GM21786 (cell line): Measurements from ENCODE around the gene ZNF783.
"Not testable (repeated sequence)": the region's sequence is repeated elsewhere in the genome, so short reads cannot be mapped to it uniquely, and the experiment has no call there.

ENCODE experiments used
- ATAC-seq: cut with Tn5 transposase; IDR thresholded peaks from one replicate; pipeline ENCODE4 v1.9.1; 2021; ENCODE audit not compliant: unreplicated experiment

The ZNF783 gene

GRCh38 chr7:149261829-149262617 is at the start of gene ZNF783:
TSS of gene ZNF783 (plus strand) at chr7:149262196. CDS start at chr7:149262334, 138 bp downstream.
- peak; percentile 84 for ATAC-seq

DNA sequence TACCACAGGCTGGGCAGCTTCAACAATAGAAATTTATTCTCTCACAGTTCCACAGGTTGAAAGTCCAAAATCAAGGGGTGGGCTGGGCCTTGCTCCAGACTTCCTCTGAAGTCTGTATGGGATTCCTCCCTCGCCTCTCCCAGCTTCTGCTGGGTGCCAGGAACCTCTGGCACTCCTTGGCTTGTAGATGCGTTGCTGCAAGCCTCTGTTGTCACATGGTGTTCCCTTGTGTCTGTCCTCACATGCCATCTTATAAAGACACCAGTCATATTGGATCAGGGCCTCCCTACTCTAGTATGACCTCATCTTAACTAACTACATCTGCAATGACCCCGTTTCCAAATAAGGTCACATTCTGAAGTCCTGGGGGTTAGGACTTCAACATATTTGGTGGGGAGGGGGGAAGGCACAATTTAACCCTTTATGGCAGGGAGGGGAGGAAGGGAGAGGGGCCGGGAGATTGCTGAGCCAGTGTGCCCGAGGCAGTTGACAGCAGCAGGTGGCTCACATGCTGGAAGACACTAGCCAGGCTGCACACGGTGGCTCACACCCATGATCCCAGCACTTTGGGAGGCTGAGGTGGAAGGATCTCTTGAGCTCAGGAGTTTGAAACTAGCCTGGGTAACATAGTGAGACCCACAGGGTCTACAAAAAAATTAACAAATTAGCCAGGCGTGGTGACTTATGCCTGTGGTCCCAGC is 47.8 kb upstream of the ZNF783 start:
- no peak for ATAC-seq

DNA sequence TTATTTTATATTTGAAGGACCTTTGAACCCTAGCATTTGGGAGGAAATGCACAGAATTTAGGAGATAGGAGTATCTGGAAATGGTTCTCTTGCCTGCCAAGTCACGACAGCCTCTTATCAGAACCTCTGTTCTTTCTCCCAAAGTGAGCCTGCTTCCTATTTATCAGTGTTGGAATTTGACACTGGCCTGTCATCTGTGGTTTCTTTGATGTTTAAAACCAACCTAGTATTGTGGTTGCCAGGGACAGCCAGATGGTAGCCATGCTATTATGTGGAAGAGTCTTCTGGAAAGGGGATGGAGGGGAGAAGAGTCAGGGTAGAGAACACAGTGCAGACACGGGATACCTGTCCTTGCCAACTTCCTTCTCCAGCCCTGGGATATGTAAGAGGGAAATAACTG is 45.6 kb upstream of the ZNF783 start:
- no peak for ATAC-seq

DNA sequence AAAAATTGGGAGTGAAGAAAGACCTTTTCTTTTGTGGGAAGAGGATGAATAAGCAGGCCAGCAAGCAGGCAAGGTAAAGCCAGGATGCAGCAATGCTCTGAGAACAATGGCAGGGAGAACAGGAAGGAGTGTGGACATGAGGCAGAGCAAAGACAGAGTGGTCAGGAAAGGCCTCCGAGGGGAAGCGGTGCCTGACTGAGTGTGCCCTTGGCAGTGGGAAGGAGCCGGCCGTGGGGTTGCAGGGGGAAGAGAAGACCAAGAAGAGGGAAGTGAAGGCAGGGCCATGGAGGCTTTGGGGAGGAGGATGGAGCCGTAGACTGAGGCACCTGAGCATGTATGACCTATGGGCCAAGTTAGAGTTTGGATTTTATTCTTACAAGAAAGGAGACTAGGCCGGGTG is 44.4 kb upstream of the ZNF783 start:
- no peak for ATAC-seq

DNA sequence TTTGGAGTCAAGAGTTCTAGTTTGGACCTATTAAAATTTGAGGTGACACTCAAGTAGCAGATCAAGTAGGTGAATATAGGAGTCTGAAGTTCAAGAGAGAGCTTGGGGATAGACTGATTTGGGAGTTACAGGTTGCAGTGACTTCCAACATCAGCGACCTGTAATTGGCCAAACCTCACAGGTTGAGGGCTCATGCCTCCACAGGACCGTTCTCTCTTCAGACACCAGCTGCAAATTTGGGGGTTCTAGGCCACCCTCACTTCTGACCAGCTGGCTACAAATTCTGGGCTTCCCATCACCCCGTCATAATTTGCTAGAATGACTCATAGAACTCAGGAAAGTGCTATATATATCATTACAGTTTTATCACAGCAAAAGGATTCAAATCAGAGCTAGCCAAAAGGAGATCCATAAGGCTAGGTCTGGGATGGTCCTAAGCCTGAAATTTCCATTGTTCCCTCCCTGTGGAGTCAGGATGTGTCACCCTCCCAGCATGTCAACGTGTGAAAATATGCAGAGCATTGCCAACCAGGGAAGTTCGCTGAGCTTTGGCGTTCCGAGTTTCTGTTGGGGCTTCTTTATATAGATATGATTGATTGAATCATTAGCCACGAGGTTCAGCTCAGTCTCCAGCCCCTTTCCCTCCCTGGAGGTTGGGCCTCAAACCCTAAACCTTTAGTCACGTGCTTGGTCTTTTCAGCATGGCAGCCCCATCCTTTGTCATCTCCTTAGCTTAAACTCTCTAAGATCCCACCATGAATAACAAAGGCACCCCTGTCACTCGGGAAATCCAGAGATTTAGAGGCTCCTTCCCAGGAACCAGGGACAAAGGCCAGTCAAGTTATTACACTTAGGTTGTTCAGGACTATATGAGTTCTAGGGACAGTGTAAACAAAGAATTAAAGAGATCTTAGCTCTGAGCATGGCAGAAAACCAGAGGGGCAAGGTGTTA is 43.3 kb upstream of the ZNF783 start:
- no peak for ATAC-seq

GRCh38 chr7:149220534-149220933 is 41.5 kb upstream of the ZNF783 start:
- no peak for ATAC-seq

- ATAC-seq: no peak
These were observed 38.8 kb upstream of the ZNF783 start for GRCh38 chr7:149223176-149223575.

GRCh38 chr7:149223761-149224160 is 38.2 kb upstream of the ZNF783 start:
- ATAC-seq: no peak

DNA sequence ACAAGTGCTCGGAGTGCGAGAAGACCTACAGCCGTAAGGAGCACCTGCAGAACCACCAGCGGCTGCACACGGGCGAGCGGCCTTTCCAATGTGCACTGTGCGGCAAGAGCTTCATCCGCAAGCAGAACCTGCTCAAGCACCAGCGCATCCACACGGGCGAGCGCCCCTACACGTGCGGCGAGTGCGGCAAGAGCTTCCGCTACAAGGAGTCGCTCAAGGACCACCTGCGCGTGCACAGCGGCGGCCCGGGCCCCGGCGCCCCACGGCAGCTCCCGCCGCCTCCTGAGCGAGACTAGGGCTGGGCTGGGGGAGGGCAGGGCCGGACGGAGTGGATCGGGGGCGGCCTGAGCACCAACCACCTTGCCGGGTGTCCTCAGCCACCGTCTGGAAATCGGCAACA is 37.6 kb upstream of the ZNF783 start:
- no peak for ATAC-seq

- no peak for ATAC-seq
These were observed 36.9 kb upstream of the ZNF783 start for GRCh38 chr7:149225106-149225505.

- ATAC-seq: no peak
These were observed 36.3 kb upstream of the ZNF783 start for GRCh38 chr7:149225656-149226055.

GRCh38 chr7:149226366-149226765 is 35.6 kb upstream of the ZNF783 start:
- not testable (repeated sequence) for ATAC-seq

- no peak for ATAC-seq
These were observed 35.0 kb upstream of the ZNF783 start for GRCh38 chr7:149226840-149227494.

- ATAC-seq: no peak
These were observed 33.0 kb upstream of the ZNF783 start for GRCh38 chr7:149228831-149229471.

DNA sequence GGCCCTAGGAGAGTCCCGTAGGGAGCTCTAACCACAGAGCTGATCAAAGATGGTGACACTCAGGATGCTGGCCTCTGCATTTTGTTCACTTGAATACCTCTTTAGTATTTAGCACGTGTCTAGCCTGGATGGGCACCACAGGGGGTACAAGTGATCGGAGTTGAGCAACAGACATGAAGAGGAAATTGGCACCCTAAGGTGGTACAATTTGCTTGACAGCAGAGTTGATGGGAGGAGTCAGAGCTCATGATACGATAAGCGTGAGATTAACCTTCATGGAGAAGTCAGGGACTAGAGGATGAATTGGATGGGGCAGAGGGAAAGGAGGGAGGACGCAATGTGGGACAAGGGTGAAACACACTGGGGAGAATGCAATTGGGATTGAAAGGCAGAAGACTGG is 32.5 kb upstream of the ZNF783 start:
- ATAC-seq: no peak

GRCh38 chr7:149232362-149232761 is 29.6 kb upstream of the ZNF783 start:
- no peak for ATAC-seq

DNA sequence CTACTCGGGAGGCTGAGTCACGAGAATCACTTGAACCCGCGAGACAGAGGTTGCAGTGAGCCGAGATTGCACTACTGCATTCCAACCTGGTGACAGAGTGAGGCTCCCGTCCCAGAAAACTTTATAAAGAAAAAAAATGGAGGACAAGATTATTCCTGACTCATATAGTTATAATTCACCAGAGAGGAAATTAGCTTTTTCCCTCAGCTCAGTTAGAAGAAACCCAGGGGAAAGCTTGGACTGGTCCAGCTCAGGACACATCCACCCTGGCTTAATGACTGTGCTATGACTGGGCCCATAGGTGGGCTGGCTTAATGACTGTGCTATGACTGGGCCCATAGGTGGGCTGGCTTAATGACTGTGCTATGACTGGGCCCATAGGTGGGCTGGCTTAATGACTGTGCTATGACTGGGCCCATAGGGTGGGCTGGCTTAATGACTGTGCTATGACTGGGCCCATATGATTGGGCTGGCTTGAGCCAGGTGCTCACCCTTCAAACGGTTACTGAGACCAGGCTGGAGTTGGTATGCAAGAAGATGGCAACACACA is 28.3 kb upstream of the ZNF783 start:
- ATAC-seq: not testable (repeated sequence)

DNA sequence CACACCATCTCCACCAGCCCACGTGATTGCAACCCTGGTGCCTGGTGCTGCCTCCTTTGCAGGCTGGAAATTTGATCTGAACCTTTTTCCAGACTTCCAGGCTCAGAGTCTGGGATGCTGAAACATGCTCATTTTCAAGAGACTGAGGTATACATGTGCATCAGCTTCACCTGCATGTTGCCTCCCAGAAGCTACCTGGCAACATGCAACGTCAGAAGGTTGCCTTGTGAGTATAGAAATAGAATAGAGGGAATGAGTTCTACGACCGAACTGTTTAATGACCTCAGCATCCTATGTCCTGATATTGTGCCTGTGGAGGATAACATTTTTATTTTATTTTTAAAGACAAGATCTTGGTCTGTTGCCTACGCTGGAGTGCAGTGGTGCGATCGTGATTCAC is 24.5 kb upstream of the ZNF783 start:
- ATAC-seq: no peak

GRCh38 chr7:149238051-149238450 is 23.9 kb upstream of the ZNF783 start:
- no peak for ATAC-seq
